Panc1 (cell line): Measurements from ENCODE around the gene IWS1. TPM values are rescaled to one million over a fixed set of nuclear protein-coding genes. Genes with fewer than 3 reads are reported as not detected.

ENCODE experiments used
- ATAC-seq: fragments of 200-7000 bp; cut with Tn5 transposase; 2 replicates; pipeline ENCODE4 v1.9.1; 2020; ENCODE audit warnings: mild to moderate bottlenecking, moderate library complexity
- BruUV-seq: library from RNA; stranded (reverse); fragments of 400-500 nt; replicated peaks from 2 replicates; lab custom pipeline; 2021; lab: Mats Ljungman, UMichigan
- CTCF ChIA-PET: fragments of 300-600 bp; sonication (Branson Sonifier 250); formaldehyde crosslinking; loops from one replicate; lab custom pipeline; 2022; ENCODE audit warnings: antibody characterized with exemption; lab: Charles Lee
- POLR2A ChIA-PET: fragments of 300-600 bp; sonication (Branson Sonifier 250); formaldehyde crosslinking; loops from one replicate; lab custom pipeline; 2022; ENCODE audit warnings: antibody characterized with exemption; lab: Charles Lee
- DNase-seq: peaks from one replicate; pipeline ENCODE4 v3.0.0-alpha.2; 2010; ENCODE audit warnings: low read depth, low spot score
- H3K27ac ChIP-seq: 2 replicates; pipeline ENCODE4 v1.5.1; 2011; ENCODE audit warnings: mild to moderate bottlenecking, low read length, inconsistent platforms
- H3K27me3 ChIP-seq: fragments of 200-500 bp; sonication (Bioruptor generic); 2 replicates; pipeline ENCODE4 v1.6.0; 2014; ENCODE audit warnings: low read length, inconsistent platforms; ENCODE audit not compliant: control insufficient read depth, insufficient read depth
- H3K36me3 ChIP-seq: fragments of 200-500 bp; sonication (Bioruptor generic); 2 replicates; pipeline ENCODE4 v1.5.1; 2014; ENCODE audit warnings: inconsistent platforms, mild to moderate bottlenecking, low read length, moderate library complexity; ENCODE audit not compliant: control insufficient read depth, insufficient read depth
- H3K4me1 ChIP-seq: 2 replicates; pipeline ENCODE4 v1.5.1; 2011; ENCODE audit warnings: inconsistent platforms, mild to moderate bottlenecking, low read length, moderate library complexity; ENCODE audit not compliant: control insufficient read depth, insufficient read depth
- H3K4me3 ChIP-seq, 2 experiments: 2 replicates each; pipeline ENCODE4 v1.5.1; 2011 to 2012; ENCODE audit warnings: low read depth in 2 of 2, low read length in 2 of 2, mild to moderate bottlenecking in 2 of 2, inconsistent platforms in 1 of 2, moderate library complexity in 1 of 2
- H3K9me3 ChIP-seq: fragments of 200-500 bp; sonication (Bioruptor generic); 2 replicates; pipeline ENCODE4 v1.5.1; 2014; ENCODE audit warnings: low read depth, mild to moderate bottlenecking, inconsistent platforms, low read length, moderate library complexity; ENCODE audit not compliant: control insufficient read depth, insufficient read depth
- POLR2AphosphoS5 ChIP-seq: IDR thresholded peaks from 2 replicates; pipeline ENCODE4 v1.6.1; 2012; ENCODE audit warnings: mild to moderate bottlenecking, low read depth, low read length, moderate library complexity
- SIN3A ChIP-seq: IDR thresholded peaks from 2 replicates; pipeline ENCODE4 v1.6.1; 2012; ENCODE audit warnings: low read depth, mild to moderate bottlenecking, low read length, moderate library complexity, borderline replicate concordance; ENCODE audit not compliant: insufficient read depth
- TCF7L2 ChIP-seq: IDR thresholded peaks from 2 replicates; pipeline ENCODE4 v1.6.1; 2011; ENCODE audit warnings: mild to moderate bottlenecking, low read depth, low read length, inconsistent platforms
- in situ Hi-C: cut with HindIII; loops from 2 replicates; pipeline ENCODE4 v1.10.0; 2016; ENCODE audit warnings: low sequenced_read_pairs, low pct_unique_long_range_greater_than_20kb
- intact Hi-C: fragments of 100-400 bp; cut with micrococcal nuclease; formaldehyde crosslinking; loops from one replicate; pipeline ENCODE4 v1.10.0; 2022; ENCODE audit not compliant: unreplicated experiment
- total RNA-seq: library from RNA; stranded (reverse); gene quantifications from one replicate; pipeline ENCODE4 v1.2.1, GENCODE V29; 2021; ENCODE audit not compliant: unreplicated experiment
- TF ChIP-seq, protein P1 (sequence below): fragments of 450-650 bp; IDR thresholded peaks from 2 replicates; pipeline ENCODE4 v1.5.1; 2017; ENCODE audit warnings: mild to moderate bottlenecking
- TF ChIP-seq, protein P2 (sequence below), 2 experiments: IDR thresholded peaks; 2 replicates each; pipeline ENCODE4 v1.6.1; 2011 to 2012; ENCODE audit warnings: low read depth in 2 of 2, control low read depth in 1 of 2, low read length in 1 of 2, mild to moderate bottlenecking in 1 of 2, moderate library complexity in 1 of 2; ENCODE audit not compliant: insufficient read depth in 1 of 2

The IWS1 gene
- total RNA-seq, 1 experiment from 2014 or later: 48.6 TPM

DNA sequence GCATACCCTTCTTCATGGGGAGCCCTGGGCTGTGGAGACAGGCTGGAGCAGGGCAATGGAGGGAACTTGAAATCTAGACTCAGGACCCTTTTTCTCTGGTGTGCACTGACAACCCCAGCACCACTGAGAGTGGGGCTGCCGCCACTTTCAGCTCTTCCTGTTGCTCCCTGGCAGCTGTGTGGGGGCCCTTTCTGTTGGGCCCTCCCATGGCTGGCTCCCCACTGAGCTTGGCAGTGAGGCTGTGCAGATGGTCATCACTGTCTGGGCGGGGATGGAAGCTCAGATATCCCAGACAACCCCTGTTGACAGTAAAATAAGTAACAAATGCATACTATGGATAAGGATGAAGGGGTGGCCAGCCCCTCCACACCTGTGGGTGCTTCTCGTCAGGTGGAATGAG lies 15.9 kb upstream of the IWS1 start:
- Histone ChIP-seq H3K27me3 (no peaks in the 10 kb centered on the region), H3K27ac (no peak overlapping the region), H3K4me1 (no peaks in the 10 kb centered on the region), H3K36me3 (no peaks in the 10 kb centered on the region), H3K9me3 (no peaks in the 10 kb centered on the region), H3K4me3 (no peak overlapping the region)
- in situ Hi-C loops (no loop called here), intact Hi-C loops (no loop called here)
- ChIA-PET CTCF (no interaction called here), POLR2A (no interaction called here)
- BruUV-seq: no TSS peak
- TF ChIP-seq POLR2AphosphoS5: no peak
- TF ChIP-seq, protein P1, sequence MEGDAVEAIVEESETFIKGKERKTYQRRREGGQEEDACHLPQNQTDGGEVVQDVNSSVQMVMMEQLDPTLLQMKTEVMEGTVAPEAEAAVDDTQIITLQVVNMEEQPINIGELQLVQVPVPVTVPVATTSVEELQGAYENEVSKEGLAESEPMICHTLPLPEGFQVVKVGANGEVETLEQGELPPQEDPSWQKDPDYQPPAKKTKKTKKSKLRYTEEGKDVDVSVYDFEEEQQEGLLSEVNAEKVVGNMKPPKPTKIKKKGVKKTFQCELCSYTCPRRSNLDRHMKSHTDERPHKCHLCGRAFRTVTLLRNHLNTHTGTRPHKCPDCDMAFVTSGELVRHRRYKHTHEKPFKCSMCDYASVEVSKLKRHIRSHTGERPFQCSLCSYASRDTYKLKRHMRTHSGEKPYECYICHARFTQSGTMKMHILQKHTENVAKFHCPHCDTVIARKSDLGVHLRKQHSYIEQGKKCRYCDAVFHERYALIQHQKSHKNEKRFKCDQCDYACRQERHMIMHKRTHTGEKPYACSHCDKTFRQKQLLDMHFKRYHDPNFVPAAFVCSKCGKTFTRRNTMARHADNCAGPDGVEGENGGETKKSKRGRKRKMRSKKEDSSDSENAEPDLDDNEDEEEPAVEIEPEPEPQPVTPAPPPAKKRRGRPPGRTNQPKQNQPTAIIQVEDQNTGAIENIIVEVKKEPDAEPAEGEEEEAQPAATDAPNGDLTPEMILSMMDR: no peak
- TF ChIP-seq TCF7L2: no peak
- TF ChIP-seq, protein P2, sequence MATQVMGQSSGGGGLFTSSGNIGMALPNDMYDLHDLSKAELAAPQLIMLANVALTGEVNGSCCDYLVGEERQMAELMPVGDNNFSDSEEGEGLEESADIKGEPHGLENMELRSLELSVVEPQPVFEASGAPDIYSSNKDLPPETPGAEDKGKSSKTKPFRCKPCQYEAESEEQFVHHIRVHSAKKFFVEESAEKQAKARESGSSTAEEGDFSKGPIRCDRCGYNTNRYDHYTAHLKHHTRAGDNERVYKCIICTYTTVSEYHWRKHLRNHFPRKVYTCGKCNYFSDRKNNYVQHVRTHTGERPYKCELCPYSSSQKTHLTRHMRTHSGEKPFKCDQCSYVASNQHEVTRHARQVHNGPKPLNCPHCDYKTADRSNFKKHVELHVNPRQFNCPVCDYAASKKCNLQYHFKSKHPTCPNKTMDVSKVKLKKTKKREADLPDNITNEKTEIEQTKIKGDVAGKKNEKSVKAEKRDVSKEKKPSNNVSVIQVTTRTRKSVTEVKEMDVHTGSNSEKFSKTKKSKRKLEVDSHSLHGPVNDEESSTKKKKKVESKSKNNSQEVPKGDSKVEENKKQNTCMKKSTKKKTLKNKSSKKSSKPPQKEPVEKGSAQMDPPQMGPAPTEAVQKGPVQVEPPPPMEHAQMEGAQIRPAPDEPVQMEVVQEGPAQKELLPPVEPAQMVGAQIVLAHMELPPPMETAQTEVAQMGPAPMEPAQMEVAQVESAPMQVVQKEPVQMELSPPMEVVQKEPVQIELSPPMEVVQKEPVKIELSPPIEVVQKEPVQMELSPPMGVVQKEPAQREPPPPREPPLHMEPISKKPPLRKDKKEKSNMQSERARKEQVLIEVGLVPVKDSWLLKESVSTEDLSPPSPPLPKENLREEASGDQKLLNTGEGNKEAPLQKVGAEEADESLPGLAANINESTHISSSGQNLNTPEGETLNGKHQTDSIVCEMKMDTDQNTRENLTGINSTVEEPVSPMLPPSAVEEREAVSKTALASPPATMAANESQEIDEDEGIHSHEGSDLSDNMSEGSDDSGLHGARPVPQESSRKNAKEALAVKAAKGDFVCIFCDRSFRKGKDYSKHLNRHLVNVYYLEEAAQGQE (IDR thresholded peaks at IDR 0.05; ENCODE audit: insufficient read depth in 1 of 2, low read depth in 2 of 2, low read length in 1 of 2): no peak
- no peak for TF ChIP-seq SIN3A
- DNase-seq: no peak
- ATAC-seq: 0 out of 2 replicates have a peak, but pooled peaks have one; percentile 28

DNA sequence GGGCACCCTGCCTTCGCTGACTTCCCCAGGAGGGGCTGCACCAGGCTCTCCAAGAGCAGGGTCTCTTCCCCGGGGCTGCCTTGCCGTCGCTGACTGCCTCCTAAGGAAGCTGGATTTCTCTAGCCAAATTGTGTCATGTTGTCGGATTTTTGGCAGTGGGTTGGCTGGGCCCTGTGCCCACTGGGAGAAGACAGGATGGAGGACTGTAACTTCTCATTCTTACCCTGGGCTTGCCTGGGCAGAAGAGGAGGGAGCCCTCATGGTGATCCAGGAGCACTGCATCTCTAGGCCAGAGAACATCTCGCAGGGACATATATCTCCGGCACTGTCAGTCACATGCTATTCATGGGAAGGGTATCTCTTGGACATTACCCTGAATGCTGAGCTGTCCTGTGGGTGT lies 15.5 kb upstream of the IWS1 start:
- ATAC-seq: peak; percentile 39; the same call in 1 of the 2 replicates
- POLR2A ChIA-PET: no interaction called here
- DNase-seq: no peak
- no peak overlapping the region for H3K4me3 ChIP-seq
- intact Hi-C loops (no loop called here), in situ Hi-C loops (no loop called here)
- H3K9me3 ChIP-seq: no peaks in the 10 kb centered on the region
- BruUV-seq: no TSS peak
- H3K36me3 ChIP-seq: no peaks in the 10 kb centered on the region
- no peaks in the 10 kb centered on the region for H3K4me1 ChIP-seq
- CTCF ChIA-PET: no interaction called here
- TF ChIP-seq SIN3A (no peak), POLR2AphosphoS5 (no peak)
- TF ChIP-seq, protein P2 (IDR thresholded peaks at IDR 0.05; ENCODE audit: insufficient read depth in 1 of 2, low read depth in 2 of 2, low read length in 1 of 2): no peak
- TF ChIP-seq, protein P1: no peak
- no peak overlapping the region for H3K27ac ChIP-seq
- no peaks in the 10 kb centered on the region for H3K27me3 ChIP-seq
